H1 (cell line): ENCODE measurements around the gene MBP. TPM values are rescaled to one million over a fixed set of nuclear protein-coding genes. Genes with fewer than 3 reads are reported as not detected.

Source experiments
- BCL11A ChIP-seq, 2 experiments: IDR thresholded peaks; one replicate each; pipeline ENCODE4 v1.6.1; 2011; ENCODE audit warnings: low read depth in 2 of 2, low read length in 2 of 2, mild to moderate bottlenecking in 2 of 2
- CBX5 ChIP-seq: fragments of 300-800, 300-1000 bp; sonication (generic); IDR thresholded peaks from 2 replicates; pipeline ENCODE4 v1.7.1; 2016; ENCODE audit warnings: antibody characterized with exemption, low read length, low read depth
- JUN ChIP-seq: IDR thresholded peaks from 2 replicates; pipeline ENCODE4 v1.6.1; 2011; ENCODE audit warnings: low read depth, mild to moderate bottlenecking, improper control_type of control experiment, low read length
- NRF1 ChIP-seq: IDR thresholded peaks from 2 replicates; pipeline ENCODE4 v1.6.1; 2011; ENCODE audit warnings: mild to moderate bottlenecking, low read depth, low read length, improper control_type of control experiment
- TEAD4 ChIP-seq: IDR thresholded peaks from 2 replicates; pipeline ENCODE4 v1.6.1; 2012; ENCODE audit warnings: low read depth, low read length, inconsistent platforms, mixed read lengths
- polyA plus RNA-seq, 7 experiments: library from polyadenylated mRNA; depleted of rRNA in 3 of 7; stranded (reverse) in 5 of 7; unstranded in 2 of 7; fragments of >200 nt in 5 of 7; fragments of 200-250 nt in 2 of 7; gene quantifications; 1 replicate in 5 of 7; 2 replicates in 1 of 7; 4 replicates in 1 of 7; pipeline versions ENCODE4 v1.2.1 to v1.2.3, GENCODE V29; 2011 to 2013; ENCODE audit warnings: missing spikeins in 2 of 7, mixed read lengths in 2 of 7
- total RNA-seq: library from RNA; stranded (reverse); fragmentation: NEBNext Ultra II Directional; extraction: Animal tissue kit (Norgen Biotek cat#: 25700); gene quantifications from 2 replicates; pipeline ENCODE4 v1.2.1, GENCODE V29; 2021
- TF ChIP-seq, protein P1 (sequence below): IDR thresholded peaks from 2 replicates; pipeline ENCODE4 v1.6.1; 2012; ENCODE audit warnings: inconsistent platforms
- TF ChIP-seq, protein P2 (sequence below): IDR thresholded peaks from 2 replicates; pipeline ENCODE4 v1.6.1; 2011; ENCODE audit warnings: low read depth, mild to moderate bottlenecking, low read length; ENCODE audit not compliant: insufficient read depth

The MBP gene
- total and polyA plus RNA-seq, 2 of the 8 experiments (the other 6 are each of a cell fraction or from before 2014, with no cell fraction given), result 7.7 to 19.2 TPM

DNA sequence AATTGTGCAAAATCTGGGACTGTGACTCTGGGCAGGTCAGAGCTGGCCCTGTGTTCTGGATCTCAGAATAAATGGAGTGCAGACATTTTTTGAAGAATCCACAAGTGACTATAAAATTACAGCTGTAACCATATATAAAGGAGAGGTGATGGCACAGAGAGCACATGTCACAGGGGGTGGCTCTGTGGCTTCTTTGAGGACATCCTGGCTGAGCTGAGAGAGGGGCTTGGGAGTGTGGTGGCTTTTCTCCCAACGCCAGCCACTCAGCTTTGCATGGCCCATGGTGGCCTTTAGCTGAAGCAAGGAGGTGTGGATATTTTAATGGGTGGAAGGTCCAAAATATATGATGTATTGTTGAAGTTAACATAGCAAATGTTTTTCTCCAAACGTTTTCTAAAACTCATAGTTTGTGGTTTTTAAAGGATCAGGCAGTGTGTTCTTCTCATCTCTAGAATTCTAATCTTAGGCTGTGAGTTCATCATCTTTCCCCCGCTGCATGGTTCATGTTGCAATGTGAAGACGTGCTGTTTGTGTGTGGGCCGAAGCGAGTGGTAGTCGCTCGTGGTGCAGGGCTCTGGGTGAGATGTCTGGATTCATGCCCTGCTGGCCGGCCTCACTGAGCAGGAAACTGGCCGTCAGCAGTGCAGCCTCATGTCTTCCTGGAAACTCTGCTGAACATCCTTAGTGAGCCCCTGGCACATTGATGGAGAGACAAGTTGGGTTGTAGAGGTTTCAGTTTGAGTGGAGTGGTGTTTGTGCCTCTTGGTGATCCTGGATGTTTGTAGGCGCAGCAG, 200.4 kb downstream of the MBP start (continued):
- TF ChIP-seq TEAD4, result no peak
- TF ChIP-seq CBX5, result no peak
- no peak for TF ChIP-seq JUN
- no peak for TF ChIP-seq BCL11A (IDR thresholded peaks at IDR 0.05; ENCODE audit: low read depth in 2 of 2, low read length in 2 of 2)
- no peak for TF ChIP-seq NRF1
- TF ChIP-seq, protein P1, sequence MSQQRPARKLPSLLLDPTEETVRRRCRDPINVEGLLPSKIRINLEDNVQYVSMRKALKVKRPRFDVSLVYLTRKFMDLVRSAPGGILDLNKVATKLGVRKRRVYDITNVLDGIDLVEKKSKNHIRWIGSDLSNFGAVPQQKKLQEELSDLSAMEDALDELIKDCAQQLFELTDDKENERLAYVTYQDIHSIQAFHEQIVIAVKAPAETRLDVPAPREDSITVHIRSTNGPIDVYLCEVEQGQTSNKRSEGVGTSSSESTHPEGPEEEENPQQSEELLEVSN, result no peak
- TF ChIP-seq, protein P2, sequence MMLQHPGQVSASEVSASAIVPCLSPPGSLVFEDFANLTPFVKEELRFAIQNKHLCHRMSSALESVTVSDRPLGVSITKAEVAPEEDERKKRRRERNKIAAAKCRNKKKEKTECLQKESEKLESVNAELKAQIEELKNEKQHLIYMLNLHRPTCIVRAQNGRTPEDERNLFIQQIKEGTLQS, result no peak
